NT2/D1 (cell line): ENCODE results near the gene GFOD1.
"Not testable (repeated sequence)": the region's sequence is repeated elsewhere in the genome, so short reads cannot be mapped to it uniquely, and the experiment has no call there.

Source experiments
- DNase-seq: peaks from one replicate; pipeline ENCODE4 v3.0.0-alpha.2; 2011; ENCODE audit warnings: low read depth, low spot score
- H3K27me3 ChIP-seq: 2 replicates; pipeline ENCODE4 v1.6.0; 2011; ENCODE audit warnings: mild to moderate bottlenecking; ENCODE audit not compliant: insufficient read length, insufficient read depth
- H3K36me3 ChIP-seq: 2 replicates; pipeline ENCODE4 v1.6.1; 2011; ENCODE audit warnings: mild to moderate bottlenecking, low read length, mixed read lengths; ENCODE audit not compliant: insufficient read depth, insufficient read length
- H3K4me1 ChIP-seq: 2 replicates; pipeline ENCODE4 v1.5.1; 2011; ENCODE audit not compliant: insufficient read depth, insufficient read length
- H3K4me3 ChIP-seq: 2 replicates; pipeline ENCODE4 v1.5.1; 2011; ENCODE audit warnings: low read depth; ENCODE audit not compliant: insufficient read length
- H3K9ac ChIP-seq: 2 replicates; pipeline ENCODE4 v1.6.0; 2011; ENCODE audit warnings: low read depth; ENCODE audit not compliant: insufficient read length
- H3K9me3 ChIP-seq: 2 replicates; pipeline ENCODE4 v1.5.1; 2011; ENCODE audit warnings: mild to moderate bottlenecking, low read length; ENCODE audit not compliant: insufficient read depth
- SUZ12 ChIP-seq: IDR thresholded peaks from 2 replicates; pipeline ENCODE4 v1.6.1; 2011; ENCODE audit not compliant: insufficient read length, insufficient read depth; ENCODE audit errors: extremely low read depth
- YY1 ChIP-seq: IDR thresholded peaks from 2 replicates; pipeline ENCODE4 v1.6.1; 2011; ENCODE audit not compliant: insufficient read length, insufficient read depth
- ZNF274 ChIP-seq: IDR thresholded peaks from 2 replicates; pipeline ENCODE4 v1.6.1; 2011; ENCODE audit warnings: mild to moderate bottlenecking, low read depth, low read length

GFOD1 gene

DNA sequence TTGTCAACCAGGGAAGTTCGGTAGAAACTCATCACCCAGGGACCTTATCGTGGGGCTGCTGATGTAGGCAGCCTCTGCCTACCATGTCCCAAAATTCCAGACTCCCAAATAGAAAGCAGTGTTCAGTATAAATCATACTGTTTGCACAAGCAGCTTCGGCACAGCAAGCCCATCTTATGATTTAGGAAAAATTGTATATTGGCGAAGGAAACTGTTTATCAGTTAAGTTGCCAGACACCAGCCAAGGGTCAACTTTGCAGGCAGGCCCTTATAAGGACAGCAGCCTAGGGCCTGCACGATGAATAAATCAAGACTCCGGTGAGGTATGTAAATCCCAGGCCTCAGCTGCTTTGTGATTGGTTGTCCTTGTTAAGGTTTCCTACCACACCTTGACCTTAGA lies 36.8 kb downstream of the GFOD1 start:
- Histone ChIP-seq H3K27me3 (no peaks in the 10 kb centered on the region), H3K9me3 (no peaks in the 10 kb centered on the region), H3K4me3 (no peak overlapping the region), H3K36me3 (peaks cover 4% of the 10 kb centered on the region), H3K9ac (no peak overlapping the region), H3K4me1 (peaks cover 2% of the 10 kb centered on the region)
- no peak for DNase-seq
- TF ChIP-seq SUZ12 (no peak), YY1 (no peak), ZNF274 (no peak)

DNA sequence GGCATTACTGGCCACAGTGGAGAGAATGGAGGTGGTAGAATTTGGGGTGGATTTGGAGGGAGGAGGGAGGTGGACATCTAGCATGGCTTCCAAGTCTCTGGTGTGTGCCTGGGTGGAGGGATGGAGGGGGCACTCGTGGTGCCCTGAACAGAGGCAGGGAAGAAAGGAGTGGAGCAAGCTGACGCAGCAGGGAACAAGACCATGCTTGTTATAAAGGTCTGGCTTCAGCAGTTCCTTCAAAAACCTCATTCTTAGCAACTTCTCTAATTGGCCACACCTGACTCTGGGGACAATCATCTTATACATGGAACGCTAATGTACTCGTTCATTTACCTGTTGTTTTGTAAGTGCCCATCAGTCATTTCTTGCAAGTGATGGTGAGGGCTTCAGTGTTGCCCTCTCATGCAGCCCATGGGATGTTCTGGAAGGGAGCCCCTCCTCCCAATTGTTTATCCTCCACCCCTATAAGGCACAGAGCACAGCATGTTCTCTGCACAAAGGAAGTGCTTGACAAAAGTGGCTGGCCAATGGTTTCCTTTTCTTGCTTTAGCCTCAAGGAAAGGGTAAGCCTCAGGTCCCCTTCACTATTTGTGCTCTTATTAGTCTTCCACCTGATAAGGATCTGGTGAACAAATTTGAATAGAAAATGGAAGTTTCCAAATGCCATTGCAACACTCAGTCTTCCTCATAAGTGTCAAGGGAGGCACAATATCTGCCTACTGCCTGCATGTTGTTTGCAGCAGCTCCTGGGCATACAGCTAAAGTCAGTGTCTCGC lies 39.3 kb downstream of the GFOD1 start:
- no peak for DNase-seq
- TF ChIP-seq YY1 (no peak), ZNF274 (no peak), SUZ12 (no peak)
- Histone ChIP-seq H3K9me3 (no peaks in the 10 kb centered on the region), H3K36me3 (peaks cover 4% of the 10 kb centered on the region), H3K9ac (no peak overlapping the region), H3K4me3 (no peak overlapping the region), H3K4me1 (no peaks in the 10 kb centered on the region), H3K27me3 (no peaks in the 10 kb centered on the region)

DNA sequence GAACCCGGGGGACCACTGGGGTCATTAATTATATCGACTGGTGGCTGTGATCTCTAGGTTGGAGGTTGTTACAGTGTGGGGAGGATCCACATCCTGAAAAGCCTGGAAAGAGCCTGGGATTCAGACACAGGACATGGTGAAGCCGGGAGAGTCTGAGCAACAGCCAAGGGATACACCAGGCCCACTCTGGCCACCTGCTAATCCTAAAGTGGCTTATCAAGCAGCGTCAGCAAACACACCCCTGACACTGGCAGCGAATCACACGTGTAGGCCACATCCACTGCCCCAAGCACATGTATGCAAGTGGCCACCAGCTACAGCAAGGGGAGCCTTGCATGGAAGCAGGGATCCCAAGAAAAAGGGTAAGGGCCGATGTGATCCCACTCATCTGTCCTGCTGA lies 41.0 kb downstream of the GFOD1 start:
- Histone ChIP-seq H3K36me3 (peaks cover 3% of the 10 kb centered on the region), H3K4me1 (no peaks in the 10 kb centered on the region), H3K9ac (no peak overlapping the region), H3K4me3 (no peak overlapping the region), H3K9me3 (no peaks in the 10 kb centered on the region), H3K27me3 (no peaks in the 10 kb centered on the region)
- TF ChIP-seq SUZ12 (no peak), YY1 (no peak), ZNF274 (no peak)
- DNase-seq: no peak

DNA sequence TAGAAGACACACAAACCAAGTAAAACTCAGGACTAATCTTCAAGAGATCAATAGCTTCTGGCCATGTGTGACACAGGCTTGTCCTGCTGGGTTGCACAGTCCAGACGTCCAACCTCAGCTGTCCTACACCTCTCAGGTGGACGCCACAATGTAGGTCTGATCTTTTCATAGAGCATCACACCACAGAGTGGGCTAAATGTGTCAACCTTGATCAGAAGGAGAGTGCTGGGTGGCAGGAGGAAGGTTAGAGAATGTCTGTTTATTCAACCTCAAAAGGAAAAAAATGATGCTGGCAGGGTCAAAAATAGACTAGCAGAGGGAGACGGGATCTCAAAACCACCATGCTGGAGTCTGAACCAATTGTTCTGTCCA lies 41.7 kb downstream of the GFOD1 start:
- Histone ChIP-seq H3K36me3 (no peaks in the 10 kb centered on the region), H3K9ac (no peak overlapping the region), H3K9me3 (no peaks in the 10 kb centered on the region), H3K27me3 (no peaks in the 10 kb centered on the region), H3K4me3 (no peak overlapping the region), H3K4me1 (no peaks in the 10 kb centered on the region)
- DNase-seq: no peak
- TF ChIP-seq YY1 (no peak), ZNF274 (no peak), SUZ12 (no peak)

DNA sequence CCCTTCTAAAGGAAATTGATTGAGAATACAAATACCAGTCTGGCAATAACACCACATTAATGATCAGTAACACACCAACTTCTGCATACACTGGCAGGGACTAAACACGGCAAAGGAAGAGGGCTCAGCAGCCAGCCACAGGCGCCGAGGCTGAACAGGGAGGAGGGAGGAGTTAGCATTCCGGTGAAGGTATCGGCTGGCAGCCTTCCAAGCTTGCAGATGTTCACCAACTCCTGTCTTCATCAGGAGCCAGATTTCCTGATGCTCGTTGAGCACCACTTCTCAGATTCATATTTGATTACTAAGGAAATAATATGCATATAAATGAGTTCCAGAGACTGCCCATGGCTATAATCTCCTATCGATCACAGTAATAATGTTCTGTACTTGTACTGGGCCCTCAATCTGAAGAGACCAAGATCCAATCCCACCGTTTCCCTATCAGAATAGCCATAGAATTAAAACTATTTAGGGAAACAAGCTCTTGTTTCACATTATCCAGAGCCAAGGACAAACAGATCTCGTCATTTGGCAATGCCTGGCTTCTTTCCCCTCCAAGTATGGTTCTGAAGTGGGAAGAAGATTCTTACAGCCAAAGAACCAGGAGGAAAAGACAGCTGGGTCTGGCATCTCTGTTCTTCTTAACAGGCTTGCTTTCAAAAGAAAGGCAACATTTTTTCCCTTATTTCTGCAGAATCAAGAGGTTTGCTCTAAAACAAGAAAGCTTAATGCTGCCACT lies 42.2 kb downstream of the GFOD1 start:
- Histone ChIP-seq H3K9me3 (no peaks in the 10 kb centered on the region), H3K36me3 (no peaks in the 10 kb centered on the region), H3K27me3 (no peaks in the 10 kb centered on the region), H3K4me1 (no peaks in the 10 kb centered on the region), H3K4me3 (no peak overlapping the region), H3K9ac (no peak overlapping the region)
- DNase-seq: no peak
- TF ChIP-seq ZNF274 (no peak), YY1 (no peak), SUZ12 (no peak)

DNA sequence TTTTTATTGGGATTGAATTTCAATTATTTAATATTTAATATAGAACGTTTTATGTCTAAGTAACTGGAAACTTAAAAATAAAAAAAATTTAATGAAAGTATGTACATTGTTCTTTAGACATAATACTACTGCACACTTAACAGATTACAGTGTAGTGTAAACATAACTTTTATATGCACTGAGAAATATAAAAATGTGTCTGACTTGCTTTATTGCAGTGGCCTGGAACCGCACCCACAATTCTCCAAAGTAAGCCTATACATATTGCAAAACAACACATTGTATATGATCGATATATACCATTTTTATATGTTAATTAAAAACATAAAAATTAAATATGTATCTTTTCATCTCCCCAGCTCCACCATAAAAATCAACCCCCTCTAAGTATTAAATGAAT lies 42.8 kb downstream of the GFOD1 start:
- no peak for TF ChIP-seq ZNF274
- TF ChIP-seq YY1: no peak
- no peak for TF ChIP-seq SUZ12
- Histone ChIP-seq H3K36me3 (no peaks in the 10 kb centered on the region), H3K4me3 (no peak overlapping the region), H3K9me3 (no peaks in the 10 kb centered on the region), H3K27me3 (no peaks in the 10 kb centered on the region), H3K9ac (no peak overlapping the region), H3K4me1 (no peaks in the 10 kb centered on the region)
- no peak for DNase-seq

DNA sequence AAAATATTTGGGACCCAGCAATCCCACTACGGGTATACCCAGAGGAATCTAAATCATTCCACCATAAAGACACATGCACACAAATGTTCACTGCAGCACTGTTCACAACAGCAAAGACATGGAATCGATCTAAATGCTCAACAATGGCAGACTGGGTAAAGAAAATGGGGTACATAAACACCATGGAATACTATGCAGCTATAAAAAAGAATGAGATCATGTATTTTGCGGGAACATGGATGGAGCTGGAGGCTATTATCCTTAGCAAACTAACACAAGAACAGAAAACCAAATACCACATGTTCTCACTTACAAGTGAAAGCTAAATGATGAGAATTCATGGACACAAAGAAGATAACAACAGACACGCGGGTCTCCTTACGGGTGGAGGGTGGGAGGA lies 43.4 kb downstream of the GFOD1 start:
- H3K9me3 ChIP-seq, H3K4me3 ChIP-seq, H3K9ac ChIP-seq, DNase-seq, H3K4me1 ChIP-seq, H3K36me3 ChIP-seq, H3K27me3 ChIP-seq: not testable (repeated sequence)
